HL-60 (cell line): ENCODE results near the gene NLGN3.

Source experiments
- DNase-seq, 2 experiments: peaks; one replicate each; pipeline ENCODE4 v3.0.0-alpha.2; 2010 to 2020; ENCODE audit warnings: low read depth in 1 of 2, low spot score in 1 of 2
- H3K27ac ChIP-seq: fragments of 250-450 bp; sonication (Bioruptor Pico); replicated peaks from 2 replicates; pipeline ENCODE4 v1.5.1; 2020; ENCODE audit warnings: mild to moderate bottlenecking, moderate library complexity
- H3K27me3 ChIP-seq: fragments of 250-450 bp; sonication (Bioruptor Pico); 2 replicates; pipeline ENCODE4 v1.5.1; 2021; ENCODE audit warnings: mild to moderate bottlenecking, moderate library complexity; ENCODE audit not compliant: insufficient read depth, poor library complexity, severe bottlenecking
- H3K4me3 ChIP-seq: replicated peaks from 2 replicates; pipeline ENCODE4 v1.5.1; 2011; ENCODE audit warnings: mild to moderate bottlenecking, control low read depth, low read length; ENCODE audit not compliant: insufficient read depth
- CTCF ChIP-seq: IDR thresholded peaks from one replicate; pipeline ENCODE4 v1.5.1; 2011; ENCODE audit warnings: low read length, control low read depth, inconsistent platforms; ENCODE audit not compliant: insufficient read depth
- GABPA ChIP-seq: IDR thresholded peaks from 2 replicates; pipeline ENCODE4 v1.6.1; 2012; ENCODE audit warnings: low read depth
- POLR2AphosphoS5 ChIP-seq: IDR thresholded peaks from 2 replicates; pipeline ENCODE4 v1.6.1; 2012; ENCODE audit warnings: low read depth
- REST ChIP-seq: IDR thresholded peaks from 2 replicates; pipeline ENCODE4 v1.6.1; 2012; ENCODE audit warnings: low read depth; ENCODE audit not compliant: insufficient replicate concordance
- SPI1 ChIP-seq: IDR thresholded peaks from 2 replicates; pipeline ENCODE4 v1.6.1; 2012; ENCODE audit warnings: low read depth, mild to moderate bottlenecking, borderline replicate concordance

The NLGN3 gene

GRCh38 chrX:71210816-71211215 is 66.2 kb downstream of the NLGN3 start:
- DNase-seq = no peak
- Histone ChIP-seq H3K27ac (no peak overlapping the region), H3K4me3 (no peak overlapping the region), H3K27me3 (no peaks in the 10 kb centered on the region)
- TF ChIP-seq POLR2AphosphoS5 (no peak), CTCF (no peak), SPI1 (no peak), GABPA (no peak), REST (no peak)

- TF ChIP-seq GABPA (no peak), SPI1 (no peak)
- no peak overlapping the region for H3K27ac ChIP-seq
- no peaks in the 10 kb centered on the region for H3K27me3 ChIP-seq
- no peak overlapping the region for H3K4me3 ChIP-seq
- no peak for DNase-seq
Observed at GRCh38 chrX:71212536-71212935, 67.9 kb downstream of the NLGN3 start.

GRCh38 chrX:71214152-71214551 is 69.5 kb downstream of the NLGN3 start:
- H3K4me3 ChIP-seq = no peak overlapping the region
- H3K27me3 ChIP-seq = no peaks in the 10 kb centered on the region
- TF ChIP-seq REST = no peak
- TF ChIP-seq POLR2AphosphoS5 = no peak
- TF ChIP-seq GABPA = no peak
- no peak for TF ChIP-seq SPI1
- TF ChIP-seq CTCF = no peak
- no peak for DNase-seq
- no peak overlapping the region for H3K27ac ChIP-seq

GRCh38 chrX:71214604-71215337 is 70.1 kb downstream of the NLGN3 start:
- Histone ChIP-seq H3K4me3 (no peak overlapping the region), H3K27me3 (no peaks in the 10 kb centered on the region), H3K27ac (no peak overlapping the region)
- TF ChIP-seq CTCF (no peak), POLR2AphosphoS5 (no peak), REST (no peak), SPI1 (no peak), GABPA (no peak)
- no peak for DNase-seq
